GM21619 (cell line): ENCODE results near the gene FOXP1.

ENCODE experiments used
- ATAC-seq: cut with Tn5 transposase; IDR thresholded peaks from one replicate; pipeline ENCODE4 v1.9.1; 2021; ENCODE audit not compliant: unreplicated experiment

Gene FOXP1

DNA sequence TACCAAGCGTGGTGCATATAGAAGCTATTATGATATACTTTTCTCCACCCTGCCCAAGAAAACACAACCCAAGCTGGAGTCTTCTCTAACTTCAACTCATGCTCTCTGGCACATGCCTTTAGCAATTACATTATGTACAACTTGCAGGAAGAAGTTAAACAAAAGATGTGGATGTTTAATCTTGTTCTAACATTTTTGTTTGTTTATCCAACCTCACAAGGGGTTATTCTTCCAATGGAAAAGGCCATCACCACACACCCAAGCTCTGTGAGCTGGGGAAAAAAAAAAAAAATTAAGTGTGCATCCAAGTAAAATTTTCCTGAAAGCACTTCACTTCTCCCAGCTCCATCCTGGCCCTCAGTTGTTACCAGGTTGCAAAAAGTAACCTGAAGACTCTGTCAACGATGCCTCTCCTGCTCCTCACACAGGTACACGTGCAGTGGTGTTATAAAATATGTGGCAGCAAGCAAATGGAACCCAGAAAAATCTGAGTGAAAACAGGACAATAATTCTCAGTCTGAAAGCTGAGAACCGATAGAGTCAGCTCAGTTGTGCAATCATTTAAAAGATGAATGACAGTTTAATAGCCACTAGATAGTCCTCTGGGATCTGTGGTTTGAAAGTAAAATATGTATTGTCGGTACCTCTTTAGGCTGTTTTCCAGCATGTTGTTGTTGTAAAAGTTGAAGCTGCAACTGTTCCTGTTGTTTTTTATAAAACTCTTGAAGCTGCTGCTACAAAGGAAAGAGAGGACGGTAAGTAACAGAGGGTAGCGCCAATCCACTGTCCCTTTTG, 531.4 kb downstream of the FOXP1 start:
- no peak for ATAC-seq

DNA sequence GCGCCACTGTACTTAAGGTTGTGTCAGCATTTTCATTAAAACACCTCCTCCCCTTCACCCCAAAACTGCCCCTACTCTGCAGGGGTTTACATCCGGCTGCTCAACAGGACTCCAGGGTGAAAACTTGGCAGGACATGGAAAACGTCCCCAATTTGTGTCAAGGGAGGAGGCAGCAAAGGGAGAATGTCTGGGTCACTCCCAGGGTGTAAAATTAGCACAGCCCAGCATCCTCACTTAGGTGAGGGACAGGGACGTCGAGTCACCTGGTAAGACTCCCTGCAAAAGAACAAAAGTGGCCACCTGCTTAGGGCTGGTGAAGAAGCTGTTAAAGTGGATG, 532.3 kb downstream of the FOXP1 start:
- ATAC-seq: no peak

DNA sequence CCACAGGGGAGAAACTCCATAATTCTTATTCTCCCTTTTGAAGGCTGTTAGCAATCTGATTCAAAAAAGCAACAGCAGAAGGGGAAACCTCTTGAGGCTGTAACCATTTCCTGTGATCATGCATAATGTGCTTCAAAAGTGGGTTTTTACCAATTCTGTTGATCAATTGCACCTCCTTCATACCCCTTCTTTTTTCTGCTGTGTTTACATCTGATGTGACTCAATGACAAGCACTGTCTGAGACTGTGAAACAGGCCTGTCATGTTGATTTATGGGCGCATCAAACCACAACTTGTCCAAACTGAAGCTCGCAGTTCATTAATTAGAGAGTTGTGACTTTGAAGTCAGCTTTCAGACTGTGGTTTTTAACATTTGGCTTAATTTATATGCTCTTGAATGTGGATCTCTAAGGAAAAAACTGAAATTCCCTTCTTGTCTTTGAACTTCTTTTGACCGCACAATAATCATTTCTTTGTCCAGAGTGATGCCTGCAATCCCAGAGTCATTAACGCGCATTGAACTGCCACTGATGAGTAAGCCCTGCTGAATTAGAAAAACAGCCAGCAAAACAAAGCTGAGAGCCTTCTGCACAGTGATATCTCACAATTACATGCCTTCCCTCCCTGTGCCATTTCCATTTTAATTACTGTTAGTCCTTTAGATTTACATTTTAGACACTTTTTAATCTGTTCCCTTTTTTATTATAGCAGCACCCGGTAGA, 532.8 kb downstream of the FOXP1 start:
- no peak for ATAC-seq

DNA sequence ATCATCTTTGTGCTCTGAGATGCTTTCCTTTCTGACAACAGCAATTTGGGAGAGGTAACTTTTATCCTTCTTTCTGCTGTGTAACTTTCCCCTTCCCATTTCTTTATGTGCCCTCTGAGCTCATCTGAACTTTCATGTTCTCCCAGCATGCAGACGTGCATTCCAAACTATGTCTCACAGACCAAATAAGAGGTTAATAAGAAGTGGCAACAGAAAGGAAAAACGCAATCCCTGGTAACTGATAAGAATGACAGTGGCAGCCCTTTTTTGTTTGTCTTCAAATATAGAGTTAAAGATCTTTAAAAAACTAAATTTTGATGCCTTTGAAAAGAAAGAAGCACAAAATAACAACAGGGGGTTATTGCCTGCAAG, 533.4 kb downstream of the FOXP1 start:
- no peak for ATAC-seq

DNA sequence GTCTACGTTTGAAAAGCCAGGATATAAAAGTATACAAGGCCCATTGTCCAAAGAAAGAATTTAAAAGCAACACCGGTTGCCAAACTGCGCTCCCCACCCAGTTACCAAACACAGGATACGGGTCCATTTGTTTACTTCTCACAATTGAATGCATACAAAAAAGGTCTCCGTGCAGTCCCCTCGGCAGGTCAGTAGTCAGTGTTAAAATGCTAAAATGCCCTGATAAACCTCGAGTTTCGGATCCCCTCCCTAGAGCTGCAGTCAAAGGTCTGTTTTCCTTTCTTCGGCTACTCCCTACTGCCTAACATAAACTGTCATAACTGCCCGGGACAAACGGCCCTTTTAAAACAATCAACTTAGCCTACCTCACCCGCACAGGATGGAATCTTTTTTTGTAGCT, 534.6 kb downstream of the FOXP1 start:
- no peak for ATAC-seq

DNA sequence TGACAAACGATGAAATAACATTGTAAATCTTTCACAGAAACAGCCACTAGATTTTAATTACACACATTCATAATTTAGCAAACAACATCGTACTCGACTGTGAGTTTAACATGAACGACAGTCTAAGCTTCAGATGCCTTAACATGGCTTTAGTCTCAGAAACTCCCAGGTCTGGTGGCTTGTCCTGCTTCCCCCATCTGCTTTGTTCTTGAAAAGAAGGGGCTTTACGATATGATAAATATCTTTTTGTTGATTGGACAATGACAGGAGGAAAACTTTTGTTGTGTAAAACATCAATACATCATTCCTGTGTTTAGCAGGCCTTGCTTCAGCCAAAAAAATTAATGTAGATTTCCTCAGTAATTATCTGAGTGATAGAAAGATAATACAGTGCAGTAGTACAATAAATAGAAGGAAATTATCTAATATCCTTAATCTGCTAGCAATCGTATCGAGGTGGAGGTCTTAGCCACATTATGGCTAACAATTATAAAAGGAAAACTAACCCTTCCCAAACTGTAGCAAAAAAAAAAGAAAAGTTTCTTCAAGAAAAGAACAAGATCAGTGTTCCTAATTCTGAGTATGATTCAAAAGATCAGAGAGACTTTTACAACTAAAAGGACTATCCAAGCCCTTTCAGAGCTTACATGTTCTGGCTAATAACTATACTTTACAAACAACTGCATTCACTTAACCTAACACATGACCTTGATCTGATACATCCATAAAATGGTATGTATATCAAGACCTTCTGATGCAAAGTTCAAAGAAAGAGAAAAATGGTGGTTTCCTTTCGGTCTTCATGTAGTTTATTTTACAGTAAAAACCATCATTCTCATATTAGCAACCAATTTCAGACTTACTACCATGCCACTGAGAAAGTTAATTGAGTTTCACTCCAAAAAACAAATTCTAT, 535.7 kb downstream of the FOXP1 start:
- no peak for ATAC-seq

DNA sequence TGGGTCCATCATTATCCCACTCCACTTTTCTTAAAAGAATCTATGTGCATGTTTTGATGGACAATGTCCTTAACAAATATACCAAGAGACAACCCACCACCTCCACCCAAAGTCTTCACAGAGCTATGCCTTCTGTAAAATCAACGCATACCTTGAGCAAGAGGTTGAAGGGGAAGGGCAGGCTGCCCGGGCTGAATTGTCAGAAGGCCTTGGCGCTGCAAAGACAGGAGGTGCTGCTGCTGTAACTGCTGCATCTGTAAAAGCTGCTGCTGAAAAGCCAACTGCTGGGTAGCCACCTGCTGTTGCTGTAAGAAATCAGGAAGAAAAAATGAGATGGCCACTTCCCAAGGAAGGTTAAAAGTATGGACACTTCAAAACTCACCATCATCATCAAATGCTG, 536.7 kb downstream of the FOXP1 start:
- no peak for ATAC-seq

DNA sequence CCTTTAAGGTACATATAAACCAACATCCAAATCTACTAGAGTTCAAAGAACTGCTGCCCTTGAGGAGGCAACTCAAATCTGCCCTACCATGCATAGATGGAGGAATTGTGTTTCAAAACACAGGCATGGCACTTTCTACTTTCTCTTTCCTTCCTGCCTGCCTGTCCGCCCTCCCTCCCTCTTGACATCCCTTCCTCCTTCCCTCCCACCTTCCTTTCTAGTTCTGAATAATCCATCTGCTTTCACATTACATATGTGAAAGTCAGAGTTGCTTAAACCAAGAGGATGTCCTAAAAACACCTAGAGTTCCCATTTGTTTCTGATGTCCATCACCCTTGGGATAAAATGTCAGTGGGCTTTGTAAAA, 537.6 kb downstream of the FOXP1 start:
- ATAC-seq: no peak

DNA sequence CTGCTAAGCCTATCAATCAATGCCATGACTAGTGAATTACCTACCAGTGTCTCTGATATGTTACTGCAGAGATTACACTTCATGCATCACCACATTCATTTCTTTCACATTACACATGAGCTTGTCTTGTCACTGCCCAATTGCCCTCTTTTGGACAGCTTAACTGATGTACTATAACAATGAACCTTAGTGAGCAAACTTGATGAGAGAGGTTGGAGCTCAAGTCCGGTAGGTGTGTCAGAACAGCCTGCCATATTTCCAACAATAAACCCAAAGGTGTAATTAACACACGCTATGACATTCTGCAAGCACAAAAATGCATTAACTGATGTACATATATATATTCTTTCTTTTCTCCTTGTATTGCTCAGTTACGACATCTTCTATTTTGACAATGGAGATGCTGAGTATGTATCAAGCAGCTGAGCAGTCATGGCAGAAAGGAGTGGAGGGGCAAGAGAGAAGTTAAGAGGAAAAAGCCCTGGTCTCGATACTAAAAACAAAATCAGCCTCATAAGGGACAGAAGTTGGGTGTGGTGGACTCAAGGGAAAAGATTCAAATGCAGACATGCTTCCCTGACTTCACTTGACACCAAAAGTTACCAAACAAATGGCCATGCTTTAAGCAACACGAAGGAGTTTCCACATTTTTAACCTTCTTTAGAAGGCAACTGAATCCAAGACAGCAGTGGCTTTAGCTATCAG, 538.2 kb downstream of the FOXP1 start:
- no peak for ATAC-seq

DNA sequence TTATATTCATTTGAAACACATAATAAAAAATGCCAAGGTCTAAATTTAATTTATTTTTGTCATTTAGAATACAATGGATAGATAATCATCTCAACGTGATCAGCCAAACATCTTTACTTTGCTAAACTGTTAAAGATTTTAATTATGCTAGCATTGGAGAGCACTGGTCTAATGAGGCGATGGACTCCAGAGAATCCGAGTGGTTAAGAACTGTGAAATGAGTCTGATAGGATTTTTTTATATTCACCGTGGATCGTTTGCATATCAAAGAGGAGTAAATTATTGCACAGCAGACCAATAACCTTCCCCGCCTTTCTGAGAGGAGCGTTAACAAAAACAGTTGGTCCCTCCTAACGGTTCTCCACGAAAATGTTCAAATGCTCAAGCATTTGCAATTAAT, 540.8 kb downstream of the FOXP1 start:
- ATAC-seq: no peak

DNA sequence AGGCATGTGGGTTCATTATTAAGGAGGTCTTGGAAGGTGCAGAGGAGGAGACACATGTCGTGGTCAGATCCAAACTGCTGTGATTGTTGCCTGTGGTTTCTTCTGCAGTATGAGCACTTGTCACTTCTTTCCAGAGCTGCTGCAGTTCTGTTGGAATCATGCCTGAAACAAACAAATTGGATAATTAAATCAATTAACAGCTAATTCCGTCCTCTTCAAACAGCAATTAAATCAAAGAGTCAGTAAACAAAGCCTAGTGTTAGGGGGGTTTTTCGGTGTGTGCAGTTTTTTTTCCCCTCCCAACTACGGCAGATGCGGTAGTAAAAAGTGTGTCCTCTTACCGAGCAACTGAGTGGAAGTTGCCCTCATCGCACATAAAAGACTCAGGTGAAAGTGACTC, 542.2 kb downstream of the FOXP1 start:
- no peak for ATAC-seq

DNA sequence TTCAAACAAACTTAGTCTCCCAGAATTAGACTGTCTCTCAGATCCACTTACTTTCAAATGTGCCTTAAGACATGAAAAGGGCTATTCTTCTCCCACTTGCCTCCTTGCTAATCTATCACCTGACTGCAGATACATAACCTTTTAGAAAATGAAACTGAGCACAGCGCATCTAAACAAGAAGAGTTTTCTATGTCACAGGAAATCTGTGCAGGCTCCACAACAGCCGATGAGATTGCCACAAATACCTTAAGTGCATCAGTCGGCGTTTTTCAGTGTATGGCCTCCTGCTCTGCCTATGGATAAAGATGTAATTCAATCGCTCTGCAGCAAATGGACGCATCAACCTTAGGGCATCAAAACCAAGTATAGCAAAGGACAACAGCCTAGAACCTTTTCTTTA, 544.2 kb downstream of the FOXP1 start:
- no peak for ATAC-seq

DNA sequence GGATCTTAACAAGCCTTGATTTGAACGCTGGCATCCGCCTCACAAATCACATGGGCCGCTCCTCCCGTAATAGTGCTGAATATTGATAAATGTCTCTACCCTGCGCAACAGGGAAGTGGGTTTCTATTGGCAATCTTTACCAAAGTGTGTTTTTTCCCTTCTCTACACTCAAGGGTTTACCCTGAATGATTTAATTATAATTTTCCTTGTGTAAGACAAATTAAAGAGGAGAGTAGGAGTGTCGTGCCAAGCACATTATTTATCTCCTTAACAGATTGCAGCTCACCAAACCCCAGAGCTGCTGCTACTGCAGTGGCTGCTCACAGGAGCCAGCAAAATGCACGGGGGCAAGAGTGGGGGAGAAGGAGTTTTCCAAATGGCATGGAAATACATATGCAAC, 545.8 kb downstream of the FOXP1 start:
- no peak for ATAC-seq

DNA sequence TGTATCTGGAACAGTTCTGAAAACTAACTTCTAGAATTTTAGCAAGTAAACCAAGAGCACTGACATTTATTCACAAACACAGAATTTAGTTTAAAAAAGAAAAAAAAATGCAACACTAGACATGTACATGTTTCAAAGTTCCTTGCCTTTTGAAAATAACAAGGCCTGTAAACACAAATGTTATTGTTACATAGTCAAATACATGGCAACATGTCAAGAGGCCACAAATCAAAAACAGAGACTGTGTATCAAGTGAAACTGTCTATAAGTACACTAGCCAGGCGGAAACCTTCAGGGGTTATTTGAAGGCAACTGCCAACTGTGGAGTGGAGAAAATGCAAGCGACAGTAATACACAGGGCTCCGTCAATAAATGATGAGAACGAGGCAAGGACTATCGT, 547.6 kb downstream of the FOXP1 start:
- ATAC-seq: no peak

DNA sequence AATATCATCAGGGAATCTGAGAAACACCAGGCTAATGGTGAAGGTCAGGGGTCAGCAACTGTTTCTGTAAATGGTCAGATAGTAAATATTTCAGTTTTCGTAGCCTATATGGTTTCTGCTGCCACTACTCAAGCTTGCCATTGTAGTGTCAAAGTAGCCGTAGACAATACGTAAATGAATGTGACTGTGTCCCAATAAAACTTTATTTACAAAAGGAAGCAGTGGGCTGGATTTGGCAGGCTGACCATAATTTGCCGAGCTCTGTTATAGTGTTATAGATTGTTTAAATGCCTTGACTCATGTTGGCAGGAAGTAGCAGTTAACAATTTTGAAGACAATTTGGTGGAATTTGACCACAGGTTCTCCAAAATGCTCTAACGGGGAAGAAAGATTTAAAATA, 548.2 kb downstream of the FOXP1 start:
- ATAC-seq: no peak

DNA sequence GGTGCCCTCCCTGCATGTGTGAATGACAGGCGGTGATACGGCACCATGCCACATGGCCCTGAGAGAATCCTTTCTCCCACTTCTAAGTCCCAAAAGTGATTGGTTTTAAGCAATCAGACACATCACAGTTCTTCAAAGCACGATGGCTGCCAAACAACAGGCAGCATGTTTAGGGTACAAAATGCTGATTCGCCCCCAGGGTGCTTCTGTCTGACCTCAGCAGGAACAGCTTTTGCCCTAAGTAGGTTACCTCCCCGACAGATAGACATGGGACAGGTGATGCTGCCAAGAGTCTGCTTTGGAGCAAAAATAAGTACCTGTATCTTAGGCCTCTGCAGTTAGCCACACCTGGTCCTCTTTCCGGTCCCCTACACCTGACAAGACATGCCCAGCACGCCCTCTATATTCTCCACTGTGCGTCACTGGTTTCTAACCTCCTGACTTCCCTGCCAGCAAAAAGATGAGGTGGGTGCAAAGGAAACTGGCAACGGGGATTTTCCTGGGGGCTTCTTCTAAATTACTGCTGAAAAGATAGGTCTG, 549.8 kb downstream of the FOXP1 start:
- no peak for ATAC-seq

DNA sequence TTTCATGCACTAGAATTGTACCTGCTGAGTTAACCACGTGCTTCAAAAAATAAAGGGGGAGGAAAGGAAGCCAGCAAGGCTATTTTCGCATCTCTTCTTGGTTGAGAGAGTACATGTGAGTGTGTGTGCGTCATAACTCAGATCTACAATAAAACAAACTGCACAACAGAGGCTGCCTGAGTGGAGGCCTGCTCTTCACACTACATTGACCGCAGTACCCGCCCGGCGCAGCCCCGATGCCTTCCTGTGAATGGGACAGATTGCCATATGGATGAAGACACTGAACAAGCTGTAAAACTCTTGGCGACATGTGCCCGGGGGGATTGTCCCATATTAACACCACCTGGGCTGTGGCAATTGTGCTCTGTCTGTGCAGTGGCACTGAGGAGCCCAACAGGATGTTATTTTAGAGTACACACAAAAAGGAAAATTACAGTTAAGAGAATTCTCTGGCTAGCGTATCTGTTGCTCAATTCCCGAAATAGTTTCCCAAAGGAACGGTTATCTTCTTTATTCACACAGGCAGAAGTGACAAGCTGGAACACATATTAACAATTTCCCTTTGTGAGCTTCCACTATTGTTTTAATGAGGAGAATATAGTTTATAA, 551.5 kb downstream of the FOXP1 start:
- no peak for ATAC-seq

DNA sequence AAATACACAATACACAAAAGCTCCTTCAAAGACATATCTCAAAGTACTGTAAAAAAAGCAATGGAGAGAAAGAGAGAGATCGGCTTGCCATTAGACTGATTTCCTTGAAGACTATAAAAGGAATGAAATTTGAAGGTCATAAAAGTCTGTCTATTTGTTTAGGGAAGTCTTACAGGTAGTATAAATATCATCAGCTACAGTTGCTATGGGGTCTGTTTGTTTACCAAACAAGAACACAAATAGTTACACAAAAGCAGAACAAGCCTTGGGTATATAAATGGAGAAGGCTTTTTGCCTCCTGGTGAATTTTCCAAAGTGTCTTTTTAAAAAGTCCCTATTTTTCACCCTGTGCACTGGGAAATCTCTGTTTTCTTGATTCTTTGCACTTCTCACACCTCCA, 552.3 kb downstream of the FOXP1 start:
- ATAC-seq: no peak

DNA sequence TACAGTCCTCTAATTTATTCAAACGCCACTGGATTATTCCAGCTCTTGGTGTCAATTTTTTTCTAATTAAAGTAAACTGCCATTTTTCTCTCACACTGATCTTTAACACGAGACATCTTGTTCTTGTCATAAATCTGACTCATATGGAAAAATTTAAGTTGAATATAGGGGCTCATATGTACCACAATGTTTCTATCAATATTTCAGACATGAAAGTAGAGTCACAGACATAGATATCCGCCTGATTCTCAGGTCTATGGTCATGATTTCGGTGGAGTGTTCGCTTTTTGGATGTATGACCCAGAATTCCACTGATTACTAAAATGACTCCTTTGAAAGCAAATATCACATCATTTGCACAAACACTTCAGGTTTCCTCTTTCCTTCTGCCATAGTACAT, 552.8 kb downstream of the FOXP1 start:
- ATAC-seq: no peak

DNA sequence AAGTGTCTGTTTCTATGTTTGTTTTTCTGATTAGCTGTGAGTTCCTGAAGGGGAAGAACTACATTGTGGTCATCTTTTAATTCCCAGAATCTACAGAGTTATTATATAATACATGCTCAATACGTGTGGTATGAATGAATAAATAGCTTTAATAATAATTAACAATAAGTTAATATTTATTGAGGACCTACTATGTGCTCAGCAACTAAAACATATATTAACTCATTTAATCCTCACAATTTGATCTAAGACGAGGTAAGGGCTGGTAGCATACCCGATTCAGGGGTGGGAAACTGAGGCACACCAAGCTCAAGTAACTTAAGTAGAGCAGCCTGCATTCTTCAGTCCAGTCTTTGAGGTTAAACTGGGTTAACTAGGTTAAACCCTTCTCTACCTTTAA, 553.8 kb downstream of the FOXP1 start:
- no peak for ATAC-seq

DNA sequence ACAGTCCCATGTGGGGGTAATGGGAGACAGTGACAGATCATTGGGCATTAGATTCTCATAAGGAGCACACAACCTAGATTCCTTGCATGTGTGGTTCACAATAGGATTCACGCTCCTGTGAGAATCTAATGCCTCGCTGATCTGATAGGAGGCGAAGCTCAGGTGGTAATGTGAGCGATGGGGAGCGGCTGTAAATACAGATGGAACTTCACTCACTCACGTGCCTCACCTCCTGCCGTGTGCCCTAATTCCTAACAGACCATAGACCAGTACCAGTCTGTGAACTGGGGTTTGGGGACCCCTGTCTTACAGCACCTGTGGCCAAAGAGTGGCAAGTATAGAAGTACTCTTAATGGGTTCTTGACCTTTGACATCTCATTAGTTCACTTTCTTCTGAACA, 554.7 kb downstream of the FOXP1 start:
- no peak for ATAC-seq
